ENCODE data around the gene GOPC. TPM values are rescaled to one million over a fixed set of nuclear protein-coding genes. Genes with fewer than 3 reads are reported as not detected.

GOPC gene
- total RNA-seq, 1 experiment from 2014 or later: 17.0 TPM

DNA sequence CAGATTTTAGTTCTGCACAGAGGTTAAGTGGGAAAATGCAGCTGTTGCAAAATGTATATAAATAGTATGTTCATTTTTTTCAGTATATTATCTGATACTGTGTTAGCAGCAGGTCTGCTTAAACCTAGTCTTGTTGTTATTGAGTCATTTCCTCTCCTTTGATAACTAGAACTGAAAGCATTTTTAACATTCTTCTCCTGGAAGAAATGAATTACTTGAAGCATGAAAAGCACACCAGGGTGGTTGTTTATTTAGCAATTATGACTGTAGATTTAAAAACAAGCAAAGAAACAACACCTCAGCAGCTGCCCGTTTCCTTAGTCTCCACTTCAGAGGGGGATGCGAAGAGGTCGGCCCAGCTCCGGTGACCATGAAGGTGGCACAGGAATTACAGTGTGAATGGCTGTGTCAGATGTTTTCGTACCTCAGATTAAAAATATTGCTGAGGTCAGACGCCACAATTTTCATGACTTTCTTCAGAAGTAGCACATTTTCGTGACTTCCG, 53.5 kb downstream of the GOPC start:
- DNase-seq: no peak
- H3K36me3 ChIP-seq (replicated peaks; ENCODE audit: control insufficient read depth, insufficient read depth, low read length): no peaks in the 10 kb centered on the region
- no peak overlapping the region for H3K4me3 ChIP-seq (ENCODE audit: insufficient read depth, low read depth, low read length)
- no peaks in the 10 kb centered on the region for H3K27me3 ChIP-seq (ENCODE audit: control insufficient read depth, insufficient read depth, low read length)

DNA sequence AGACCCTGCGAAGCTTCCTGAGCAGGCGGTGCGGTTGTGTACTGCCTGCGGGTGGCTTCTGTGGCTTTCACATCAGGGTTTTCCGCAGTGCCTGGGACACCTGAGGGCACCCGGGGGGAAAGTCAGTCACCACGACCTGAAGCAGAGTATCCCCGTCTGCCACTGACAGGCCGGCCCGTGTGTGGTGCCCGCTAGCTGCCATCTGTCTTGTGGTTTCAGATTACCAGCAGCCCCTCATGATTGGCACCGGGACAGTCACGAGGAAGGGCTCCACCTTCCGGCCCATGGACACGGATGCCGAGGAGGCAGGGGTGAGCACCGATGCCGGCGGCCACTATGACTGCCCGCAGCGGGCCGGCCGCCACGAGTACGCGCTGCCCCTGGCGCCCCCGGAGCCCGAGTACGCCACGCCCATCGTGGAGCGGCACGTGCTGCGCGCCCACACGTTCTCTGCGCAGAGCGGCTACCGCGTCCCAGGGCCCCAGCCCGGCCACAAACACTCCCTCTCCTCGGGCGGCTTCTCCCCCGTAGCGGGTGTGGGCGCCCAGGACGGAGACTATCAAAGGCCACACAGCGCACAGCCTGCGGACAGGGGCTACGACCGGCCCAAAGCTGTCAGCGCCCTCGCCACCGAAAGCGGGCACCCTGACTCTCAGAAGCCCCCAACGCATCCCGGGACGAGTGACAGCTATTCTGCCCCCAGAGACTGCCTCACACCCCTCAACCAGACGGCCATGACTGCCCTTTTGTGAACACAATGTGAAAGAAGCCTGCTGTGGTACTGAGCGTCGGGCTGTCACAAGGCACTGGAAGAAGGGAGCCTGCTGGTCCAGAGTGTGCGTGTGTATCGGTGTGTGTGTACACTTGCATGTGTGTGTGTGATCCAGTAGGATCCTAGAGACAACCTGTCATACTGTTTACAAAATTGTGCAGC, 54.4 kb downstream of the GOPC start:
- no peaks in the 10 kb centered on the region for H3K27me3 ChIP-seq (ENCODE audit: control insufficient read depth, insufficient read depth, low read length)
- peak; percentile 26 for DNase-seq
- H3K36me3 ChIP-seq (replicated peaks; ENCODE audit: control insufficient read depth, insufficient read depth, low read length): no peaks in the 10 kb centered on the region
- H3K4me3 ChIP-seq (ENCODE audit: insufficient read depth, low read depth, low read length): no peak overlapping the region

- DNase-seq: no peak
- Histone ChIP-seq H3K27me3 (ENCODE audit: control insufficient read depth, insufficient read depth, low read length) (no peaks in the 10 kb centered on the region), H3K36me3 (replicated peaks; ENCODE audit: control insufficient read depth, insufficient read depth, low read length) (no peaks in the 10 kb centered on the region), H3K4me3 (ENCODE audit: insufficient read depth, low read depth, low read length) (no peak overlapping the region)
Observed at GRCh38 chr6:117546674-117547073, 55.6 kb downstream of the GOPC start.

DNA sequence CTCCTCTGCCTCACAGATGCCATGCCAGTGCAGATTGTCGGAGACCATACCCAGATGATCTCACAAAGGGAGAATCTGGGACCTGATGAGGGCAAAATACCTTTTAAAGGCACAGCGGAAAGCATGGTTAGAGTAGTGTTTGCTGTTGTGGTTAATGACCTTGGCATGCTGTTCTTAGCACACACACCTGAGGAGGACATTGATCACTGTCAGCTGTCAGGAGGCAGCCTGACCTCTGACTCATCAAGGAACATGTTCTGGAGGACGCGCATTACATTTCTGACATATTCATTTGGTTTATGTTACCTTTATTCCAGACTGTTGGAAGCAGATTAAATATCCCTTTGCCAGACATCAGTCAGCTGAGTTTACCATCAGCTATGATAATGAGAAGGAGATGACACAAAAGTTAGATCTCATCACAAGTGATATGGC, 57.1 kb downstream of the GOPC start:
- Histone ChIP-seq H3K4me3 (ENCODE audit: insufficient read depth, low read depth, low read length) (no peak overlapping the region), H3K27me3 (ENCODE audit: control insufficient read depth, insufficient read depth, low read length) (no peaks in the 10 kb centered on the region), H3K36me3 (replicated peaks; ENCODE audit: control insufficient read depth, insufficient read depth, low read length) (no peaks in the 10 kb centered on the region; the same call in 1 of the 2 replicates)
- no peak for DNase-seq

- no peaks in the 10 kb centered on the region for H3K27me3 ChIP-seq (ENCODE audit: control insufficient read depth, insufficient read depth, low read length)
- H3K4me3 ChIP-seq (ENCODE audit: insufficient read depth, low read depth, low read length): no peak overlapping the region
- DNase-seq: no peak
- no peaks in the 10 kb centered on the region; the same call in 1 of the 2 replicates for H3K36me3 ChIP-seq (replicated peaks; ENCODE audit: control insufficient read depth, insufficient read depth, low read length)
Observed at GRCh38 chr6:117544716-117545115, 57.6 kb downstream of the GOPC start.

DNA sequence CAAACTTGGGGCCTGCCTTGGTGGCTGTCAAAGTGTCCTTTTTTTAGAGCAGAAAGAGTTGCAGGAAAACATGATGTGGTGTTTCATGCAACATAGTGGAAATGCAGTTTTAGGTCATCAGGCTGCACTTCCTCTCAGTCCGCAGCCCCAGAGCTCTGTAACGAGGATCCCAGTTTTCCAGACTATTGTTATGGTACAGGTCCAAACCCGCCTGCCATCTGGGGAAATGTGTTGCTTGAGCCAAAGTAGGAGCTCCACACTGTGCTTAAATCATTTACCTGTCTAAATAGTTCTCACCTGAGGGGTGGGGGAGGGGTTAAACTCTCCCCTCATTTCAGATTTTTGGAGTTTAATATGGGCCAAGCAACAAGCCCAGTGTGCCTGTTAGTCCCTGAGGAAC, 59.8 kb downstream of the GOPC start:
- DNase-seq: no peak
- no peaks in the 10 kb centered on the region for H3K27me3 ChIP-seq (ENCODE audit: control insufficient read depth, insufficient read depth, low read length)
- H3K4me3 ChIP-seq (ENCODE audit: insufficient read depth, low read depth, low read length): no peak overlapping the region
- no peaks in the 10 kb centered on the region; the same call in 1 of the 2 replicates for H3K36me3 ChIP-seq (replicated peaks; ENCODE audit: control insufficient read depth, insufficient read depth, low read length)

DNA sequence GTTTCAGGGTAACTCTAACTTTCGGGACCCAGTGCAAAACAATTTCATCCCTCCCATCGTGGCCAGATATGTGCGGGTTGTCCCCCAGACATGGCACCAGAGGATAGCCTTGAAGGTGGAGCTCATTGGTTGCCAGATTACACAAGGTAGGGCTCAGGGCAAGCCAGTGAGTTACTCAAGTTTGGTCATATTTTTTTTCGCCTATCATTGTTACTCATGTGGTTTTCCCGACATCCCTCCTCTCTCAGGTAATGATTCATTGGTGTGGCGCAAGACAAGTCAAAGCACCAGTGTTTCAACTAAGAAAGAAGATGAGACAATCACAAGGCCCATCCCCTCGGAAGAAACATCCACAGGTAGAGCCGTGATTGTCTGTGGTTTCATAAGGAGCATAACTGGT, 61.6 kb downstream of the GOPC start:
- no peaks in the 10 kb centered on the region; the same call in 1 of the 2 replicates for H3K36me3 ChIP-seq (replicated peaks; ENCODE audit: control insufficient read depth, insufficient read depth, low read length)
- no peaks in the 10 kb centered on the region for H3K27me3 ChIP-seq (ENCODE audit: control insufficient read depth, insufficient read depth, low read length)
- DNase-seq: no peak
- H3K4me3 ChIP-seq (ENCODE audit: insufficient read depth, low read depth, low read length): no peak overlapping the region

- Histone ChIP-seq H3K4me3 (ENCODE audit: insufficient read depth, low read depth, low read length) (no peak overlapping the region), H3K36me3 (replicated peaks; ENCODE audit: control insufficient read depth, insufficient read depth, low read length) (no peaks in the 10 kb centered on the region; the same call in 1 of the 2 replicates), H3K27me3 (ENCODE audit: control insufficient read depth, insufficient read depth, low read length) (no peaks in the 10 kb centered on the region)
- DNase-seq: no peak
Observed at GRCh38 chr6:117538615-117539014, 63.7 kb downstream of the GOPC start.

DNA sequence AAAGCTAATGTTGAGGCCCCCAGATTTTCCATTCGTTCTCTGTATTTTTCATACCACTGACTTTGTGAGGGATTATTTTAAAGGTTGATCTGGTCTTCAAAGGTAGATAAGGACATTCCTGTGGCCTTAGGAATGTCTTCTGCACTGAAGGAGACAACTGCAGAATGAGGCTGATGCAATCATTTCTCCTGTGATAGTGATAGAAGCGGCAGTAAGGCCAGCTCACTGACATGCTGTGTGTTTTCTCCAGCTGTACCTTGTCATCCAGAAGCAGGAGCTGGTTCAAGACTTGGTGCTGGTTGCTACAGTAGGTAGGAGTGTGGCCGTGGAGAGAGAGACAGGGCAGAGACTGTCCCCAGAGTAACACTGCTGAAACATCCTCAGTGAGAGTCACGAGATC, 66.0 kb downstream of the GOPC start:
- Histone ChIP-seq H3K27me3 (ENCODE audit: control insufficient read depth, insufficient read depth, low read length) (no peaks in the 10 kb centered on the region), H3K4me3 (ENCODE audit: insufficient read depth, low read depth, low read length) (no peak overlapping the region), H3K36me3 (replicated peaks; ENCODE audit: control insufficient read depth, insufficient read depth, low read length) (no peaks in the 10 kb centered on the region)
- DNase-seq: no peak

GRCh38 chr6:117534974-117535373, 67.3 kb downstream of the GOPC start:
- no peak for DNase-seq
- H3K27me3 ChIP-seq (ENCODE audit: control insufficient read depth, insufficient read depth, low read length): no peaks in the 10 kb centered on the region
- no peaks in the 10 kb centered on the region for H3K36me3 ChIP-seq (replicated peaks; ENCODE audit: control insufficient read depth, insufficient read depth, low read length)

GRCh38 chr6:117533775-117534174, 68.5 kb downstream of the GOPC start:
- no peaks in the 10 kb centered on the region for H3K36me3 ChIP-seq (replicated peaks; ENCODE audit: control insufficient read depth, insufficient read depth, low read length)
- H3K4me3 ChIP-seq (ENCODE audit: insufficient read depth, low read depth, low read length): no peak overlapping the region
- H3K27me3 ChIP-seq (ENCODE audit: control insufficient read depth, insufficient read depth, low read length): no peaks in the 10 kb centered on the region
- no peak for DNase-seq

More at GRCh38 chr6:117534974-117535373, 67.3 kb downstream of the GOPC start:
- no peak overlapping the region for H3K4me3 ChIP-seq (ENCODE audit: insufficient read depth, low read depth, low read length)

DNA sequence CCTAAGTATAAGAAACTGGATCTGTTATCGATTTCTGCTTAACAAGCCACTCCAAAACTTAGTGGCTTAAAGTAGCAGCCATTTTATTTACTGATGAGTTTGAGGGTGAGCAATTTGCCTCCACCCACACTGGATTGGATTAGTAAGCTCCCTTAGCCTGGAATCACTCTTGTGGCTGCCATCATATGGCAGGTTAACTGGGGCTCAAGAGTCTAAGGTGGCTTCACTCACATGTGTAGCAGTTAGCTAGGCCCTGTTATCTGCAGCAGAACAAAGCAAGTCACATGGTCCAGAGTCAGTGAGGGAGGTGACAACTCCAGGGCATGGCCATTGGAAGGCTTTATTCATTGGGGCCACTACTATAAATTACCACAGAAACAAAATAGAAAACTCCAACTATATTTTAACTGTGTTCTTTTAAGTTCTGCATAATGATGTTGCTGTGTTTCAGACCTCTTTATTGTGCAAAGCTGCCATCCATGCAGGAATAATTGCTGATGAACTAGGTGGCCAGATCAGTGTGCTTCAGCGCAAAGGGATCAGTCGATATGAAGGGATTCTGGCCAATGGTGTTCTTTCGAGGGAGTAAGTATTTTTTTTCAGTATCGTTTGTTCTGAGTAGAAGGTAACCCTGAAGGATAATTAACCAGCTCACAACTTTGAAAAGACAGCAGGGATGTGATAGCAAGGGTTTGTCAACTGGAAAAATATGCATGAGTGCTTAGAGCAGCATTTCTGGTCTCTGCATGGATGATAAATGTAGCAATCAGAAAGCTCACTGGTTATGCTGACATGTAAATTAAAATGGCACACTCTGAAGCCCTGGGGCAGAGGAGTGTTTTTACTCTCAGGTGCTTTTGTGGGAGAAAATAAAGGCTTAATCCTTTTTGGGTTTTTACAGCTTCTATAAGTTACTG, 70.2 kb downstream of the GOPC start:
- H3K36me3 ChIP-seq (replicated peaks; ENCODE audit: control insufficient read depth, insufficient read depth, low read length): no peaks in the 10 kb centered on the region
- H3K4me3 ChIP-seq (ENCODE audit: insufficient read depth, low read depth, low read length): no peak overlapping the region
- H3K27me3 ChIP-seq (ENCODE audit: control insufficient read depth, insufficient read depth, low read length): no peaks in the 10 kb centered on the region
- no peak for DNase-seq

GRCh38 chr6:117531346-117531745, 71.0 kb downstream of the GOPC start:
- no peak for DNase-seq
- H3K36me3 ChIP-seq (replicated peaks; ENCODE audit: control insufficient read depth, insufficient read depth, low read length): no peaks in the 10 kb centered on the region
- H3K4me3 ChIP-seq (ENCODE audit: insufficient read depth, low read depth, low read length): no peak overlapping the region
- H3K27me3 ChIP-seq (ENCODE audit: control insufficient read depth, insufficient read depth, low read length): no peaks in the 10 kb centered on the region

DNA sequence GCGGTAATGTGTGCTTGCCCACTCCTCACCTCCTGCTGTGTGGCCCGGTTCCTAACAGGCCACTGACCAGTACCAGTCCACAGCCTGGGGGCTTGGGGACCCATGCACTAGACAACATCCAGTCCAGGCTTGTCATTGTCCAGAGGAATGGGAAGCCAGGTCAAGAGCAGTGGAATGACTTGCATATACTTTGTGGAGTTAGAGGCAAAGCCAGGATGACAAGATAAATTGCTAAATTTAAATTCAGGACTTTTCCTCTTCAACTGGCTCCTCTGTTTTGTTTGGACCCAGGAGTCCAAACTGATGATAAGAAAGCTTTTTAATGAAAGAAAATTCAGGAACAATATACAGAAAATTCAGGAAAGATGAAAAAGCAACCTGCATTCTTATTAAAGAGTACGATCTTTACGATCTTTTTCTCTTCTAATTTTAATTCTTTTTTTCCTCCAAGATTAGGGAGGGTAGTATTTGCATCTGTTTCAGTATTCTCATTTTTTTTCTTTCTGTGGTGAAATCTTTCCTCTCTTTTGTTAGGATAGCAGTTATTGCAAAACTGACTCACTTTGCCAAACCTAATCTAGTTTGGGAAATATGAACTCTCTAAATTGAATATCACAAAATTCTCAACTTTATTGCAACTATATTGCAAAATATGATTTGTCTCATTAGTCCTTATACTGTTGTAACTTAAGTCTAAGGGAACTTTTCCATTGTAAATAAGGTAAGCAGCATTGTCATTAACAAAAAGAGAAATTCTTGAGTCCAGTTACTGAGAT, 71.7 kb downstream of the GOPC start:
- DNase-seq: no peak
- Histone ChIP-seq H3K27me3 (ENCODE audit: control insufficient read depth, insufficient read depth, low read length) (no peaks in the 10 kb centered on the region), H3K36me3 (replicated peaks; ENCODE audit: control insufficient read depth, insufficient read depth, low read length) (no peaks in the 10 kb centered on the region), H3K4me3 (ENCODE audit: insufficient read depth, low read depth, low read length) (no peak overlapping the region)
